Fibroblast of the aortic adventitia (primary cell): ENCODE results near the gene NDUFB2. TPM values are rescaled to one million over a fixed set of nuclear protein-coding genes. Genes with fewer than 3 reads are reported as not detected.
"Not testable (repeated sequence)": the region's sequence is repeated elsewhere in the genome, so short reads cannot be mapped to it uniquely, and the experiment has no call there.

Experiments
- DNase-seq: peaks from one replicate; pipeline ENCODE4 v3.0.0-alpha.2; 2010; ENCODE audit warnings: low read depth
- H3K4me3 ChIP-seq: 2 replicates; pipeline ENCODE4 v1.5.1; 2011; ENCODE audit warnings: low read depth, mild to moderate bottlenecking, control low read depth, low read length, moderate library complexity
- CTCF ChIP-seq: IDR thresholded peaks from 2 replicates; pipeline ENCODE4 v1.5.1; 2011; ENCODE audit warnings: mild to moderate bottlenecking, low read length, control low read depth, inconsistent platforms; ENCODE audit not compliant: insufficient read depth
- total RNA-seq: library from RNA; depleted of rRNA; stranded (reverse); fragments of >200 nt; gene quantifications from 2 replicates; pipeline ENCODE4 v1.2.3, GENCODE V29; 2012; ENCODE audit warnings: low replicate concordance

Gene NDUFB2
- total RNA-seq, 1 donor: 161 TPM

- TF ChIP-seq CTCF: no peak
- DNase-seq: no peak
- no peak overlapping the region for H3K4me3 ChIP-seq
These were observed 7.7 kb downstream of the NDUFB2 start for GRCh38 chr7:140704205-140704604.

GRCh38 chr7:140707132-140707531, 10.6 kb downstream of the NDUFB2 start:
- DNase-seq: no peak
- no peak for TF ChIP-seq CTCF
- no peak overlapping the region for H3K4me3 ChIP-seq

- H3K4me3 ChIP-seq, DNase-seq: not testable (repeated sequence)
These were observed 12.3 kb downstream of the NDUFB2 start for GRCh38 chr7:140708764-140709163.

- not testable (repeated sequence) for DNase-seq, H3K4me3 ChIP-seq
These were observed 15.9 kb downstream of the NDUFB2 start for GRCh38 chr7:140712392-140712791.

- no peak for DNase-seq
- TF ChIP-seq CTCF: no peak
These were observed 18.0 kb downstream of the NDUFB2 start for GRCh38 chr7:140714331-140715040.

GRCh38 chr7:140719721-140720120, 23.2 kb downstream of the NDUFB2 start:
- TF ChIP-seq CTCF: no peak
- peak; percentile 13 for DNase-seq
- H3K4me3 ChIP-seq: no peak overlapping the region

More at GRCh38 chr7:140714331-140715040, 18.0 kb downstream of the NDUFB2 start:
- H3K4me3 ChIP-seq: no peak overlapping the region

GRCh38 chr7:140722254-140722653, 25.7 kb downstream of the NDUFB2 start:
- no peak overlapping the region for H3K4me3 ChIP-seq
- TF ChIP-seq CTCF: no peak
- no peak for DNase-seq

- no peak for TF ChIP-seq CTCF
- H3K4me3 ChIP-seq: no peak overlapping the region
- DNase-seq: no peak
These were observed 26.5 kb downstream of the NDUFB2 start for GRCh38 chr7:140723006-140723405.
